ENCODE results near the gene JUNB. TPM values are rescaled to one million over a fixed set of nuclear protein-coding genes. Genes with fewer than 3 reads are reported as not detected.
"Not testable (repeated sequence)": the region's sequence is repeated elsewhere in the genome, so short reads cannot be mapped to it uniquely, and the experiment has no call there.

Gene JUNB
- total and polyA plus RNA-seq, 2 of the 13 experiments (the other 11 are each of a cell fraction or from before 2014, with no cell fraction given): 7.7 to 8.2 TPM

- CTCF ChIA-PET (ENCODE audit: low intra/inter-chr PET ratio, low total read pairs); in situ Hi-C loops (cut with HindIII; ENCODE audit: extremely low pct_ligation_motif_present, low pct_unique_long_range_greater_than_20kb): not testable (repeated sequence)
Measured at GRCh38 chr19:12817810-12818209, 26.5 kb downstream of the JUNB start.

GRCh38 chr19:12821761-12822160 is 30.5 kb downstream of the JUNB start:
- no peak for TF ChIP-seq FOXJ3 (CRISPR knock-in tag; IDR thresholded peaks at IDR 0.05; ENCODE audit: borderline replicate concordance)
- TF ChIP-seq TCF7L2 (IDR thresholded peaks at IDR 0.05; ENCODE audit: low read depth, low read length): no peak
- no peak for TF ChIP-seq NFKB2 (CRISPR knock-in tag; IDR thresholded peaks at IDR 0.05; ENCODE audit: borderline replicate concordance)
- TF ChIP-seq ZNF10 (CRISPR knock-in tag; IDR thresholded peaks at IDR 0.05; ENCODE audit: borderline replicate concordance, low read depth): no peak
- no peak for TF ChIP-seq ZNF607 (CRISPR knock-in tag; IDR thresholded peaks at IDR 0.05; ENCODE audit: borderline replicate concordance)
- TF ChIP-seq SAP130 (CRISPR knock-in tag; IDR thresholded peaks at IDR 0.05; ENCODE audit: low read depth): no peak
- TF ChIP-seq ZNF691 (CRISPR knock-in tag; IDR thresholded peaks at IDR 0.05; ENCODE audit: borderline replicate concordance, low read depth): no peak
- no peak for TF ChIP-seq HNRNPLL (IDR thresholded peaks at IDR 0.05; ENCODE audit: low read depth, low read length, poor library complexity, severe bottlenecking)
- TF ChIP-seq NCOR1 (IDR thresholded peaks at IDR 0.05; ENCODE audit: borderline replicate concordance, low read length): no peak
- no peak for TF ChIP-seq PAF1 (CRISPR knock-in tag; IDR thresholded peaks at IDR 0.05)
- TF ChIP-seq PRMT3 (CRISPR knock-in tag; IDR thresholded peaks at IDR 0.05; ENCODE audit: borderline replicate concordance, low read depth): no peak
- no peak for TF ChIP-seq ZSCAN29 (CRISPR knock-in tag; conservative IDR thresholded peaks at IDR 0.05)
- no peak for TF ChIP-seq SMARCC2 (IDR thresholded peaks at IDR 0.05)
- no peak for TF ChIP-seq ZNF446 (CRISPR knock-in tag; IDR thresholded peaks at IDR 0.05)
- TF ChIP-seq MED1 (CRISPR knock-in tag; IDR thresholded peaks at IDR 0.05): no peak
- TF ChIP-seq YY1 (IDR thresholded peaks at IDR 0.05; ENCODE audit: insufficient read depth, insufficient replicate concordance, low read depth, low read length): no peak
- TF ChIP-seq CREBL2 (CRISPR knock-in tag; IDR thresholded peaks at IDR 0.05; ENCODE audit: borderline replicate concordance): no peak
- ATAC-seq: no peak
- no peaks in the 10 kb centered on the region for H3K79me2 ChIP-seq (ENCODE audit: insufficient read depth, low read length)
- H3K27ac ChIP-seq (ENCODE audit: extremely low read length, insufficient read depth, low read length): no peak overlapping the region
- H3K9ac ChIP-seq (ENCODE audit: insufficient read depth, low read depth, low read length): no peak overlapping the region
- H2AFZ ChIP-seq (ENCODE audit: low read length): no peak overlapping the region
- no peak for DNase-seq (ENCODE audit: low spot score)
- no peak overlapping the region for H3K4me2 ChIP-seq (ENCODE audit: low read depth, low read length)
- no peaks in the 10 kb centered on the region for H3K27me3 ChIP-seq (ENCODE audit: control insufficient read depth in 1 of 2, insufficient read depth in 2 of 2, low read length in 2 of 2)
- H3K36me3 ChIP-seq (replicated peaks in 1 of 2; ENCODE audit: control insufficient read depth in 1 of 2, insufficient read depth in 2 of 2, low read length in 2 of 2): no peaks in the 10 kb centered on the region
- no TSS peak for BruUV-seq (replicated peaks)
- no peak overlapping the region for H3K4me3 ChIP-seq (replicated peaks in 1 of 3; ENCODE audit: insufficient read depth in 1 of 3, low read depth in 2 of 3, low read length in 3 of 3)
- no peaks in the 10 kb centered on the region for H4K20me1 ChIP-seq (ENCODE audit: insufficient read depth, low read length)
- FAIRE-seq: no peak
- ChIA-PET POLR2A (no interaction called here), CTCF (ENCODE audit: low intra/inter-chr PET ratio, low total read pairs) (no interaction called here)
- 66% methylated on average over 2 of the region's 2 CpGs for WGBS (ENCODE audit: low lambda C conversion rate)
- no peaks in the 10 kb centered on the region for H3K9me3 ChIP-seq (ENCODE audit: low read length)
- in situ Hi-C loops (cut with HindIII; ENCODE audit: extremely low pct_ligation_motif_present, low pct_unique_long_range_greater_than_20kb): no loop called here
- intact Hi-C loops (cut with micrococcal nuclease; ENCODE audit: unreplicated experiment): no loop called here
- H3K4me1 ChIP-seq (ENCODE audit: insufficient read depth, low read length): peaks cover 11% of the 10 kb centered on the region

More at GRCh38 chr19:12817810-12818209, 26.5 kb downstream of the JUNB start:
- H2AFZ ChIP-seq (ENCODE audit: low read length); H3K4me3 ChIP-seq (replicated peaks in 1 of 3; ENCODE audit: insufficient read depth in 1 of 3, low read depth in 2 of 3, low read length in 3 of 3); H3K9me3 ChIP-seq (ENCODE audit: low read length); ATAC-seq; H3K79me2 ChIP-seq (ENCODE audit: insufficient read depth, low read length); H3K36me3 ChIP-seq (replicated peaks in 1 of 2; ENCODE audit: control insufficient read depth in 1 of 2, insufficient read depth in 2 of 2, low read length in 2 of 2); H3K4me1 ChIP-seq (ENCODE audit: insufficient read depth, low read length); H3K27me3 ChIP-seq (ENCODE audit: control insufficient read depth in 1 of 2, insufficient read depth in 2 of 2, low read length in 2 of 2); POLR2A ChIA-PET; H3K27ac ChIP-seq (ENCODE audit: extremely low read length, insufficient read depth, low read length); DNase-seq (ENCODE audit: low spot score); BruUV-seq (replicated peaks); H4K20me1 ChIP-seq (ENCODE audit: insufficient read depth, low read length); FAIRE-seq; H3K4me2 ChIP-seq (ENCODE audit: low read depth, low read length); intact Hi-C loops (cut with micrococcal nuclease; ENCODE audit: unreplicated experiment); H3K9ac ChIP-seq (ENCODE audit: insufficient read depth, low read depth, low read length): not testable (repeated sequence)
- 86% methylated on average over 11 of the region's 11 CpGs for WGBS (ENCODE audit: low lambda C conversion rate)

Data from HepG2 (cell line).